Kidney (tissue), 14 donors: ENCODE data around the gene KCNJ11. TPM values are rescaled to one million over a fixed set of nuclear protein-coding genes. Genes with fewer than 3 reads are reported as not detected.

Experiments used
- DNase-seq, 5 donors: peaks; one replicate each; pipeline ENCODE4 v3.0.0-alpha.2; 2013 to 2020
- FAIRE-seq: peaks from 2 replicates; lab custom pipeline; 2012; peaks lifted over from hg19 to GRCh38; lab: Jason Lieb, UNC
- H3K27ac ChIP-seq, 2 donors: one replicate each; pipeline ENCODE4 v1.7.0; 2013; ENCODE audit warnings: low read depth in 2 of 2, low read length in 2 of 2, inconsistent platforms in 1 of 2
- H3K27me3 ChIP-seq: one replicate; pipeline ENCODE4 v1.7.1; 2013; ENCODE audit warnings: low read length, inconsistent platforms; ENCODE audit not compliant: control insufficient read depth, insufficient read depth
- H3K36me3 ChIP-seq, 3 donors: one replicate each; pipeline versions ENCODE4 v1.7.0 to v1.7.1; 2013; ENCODE audit warnings: low read length in 3 of 3, control low read depth in 1 of 3, inconsistent platforms in 1 of 3; ENCODE audit not compliant: insufficient read depth in 3 of 3, control insufficient read depth in 2 of 3
- H3K4me1 ChIP-seq, 3 donors: one replicate each; pipeline versions ENCODE4 v1.7.0 to v1.7.1; 2013; ENCODE audit warnings: low read length in 3 of 3, inconsistent platforms in 1 of 3, low read depth in 1 of 3; ENCODE audit not compliant: control insufficient read depth in 2 of 3, insufficient read depth in 2 of 3
- H3K4me3 ChIP-seq, 3 donors: one replicate each; pipeline versions ENCODE4 v1.7.0 to v1.8.1; 2013; ENCODE audit warnings: low read length in 3 of 3, control low read depth in 1 of 3, inconsistent platforms in 1 of 3
- H3K9ac ChIP-seq, 3 donors: one replicate each; pipeline versions ENCODE4 v1.7.0 to v1.7.1; 2013; ENCODE audit warnings: low read length in 3 of 3, control low read depth in 1 of 3, inconsistent platforms in 1 of 3
- H3K9me3 ChIP-seq, 3 donors: one replicate each; pipeline versions ENCODE4 v1.7.0 to v1.7.1; 2013; ENCODE audit warnings: low read length in 3 of 3, control low read depth in 1 of 3, inconsistent platforms in 1 of 3; ENCODE audit not compliant: control insufficient read depth in 2 of 3, insufficient read depth in 1 of 3
- CTCF ChIP-seq: IDR thresholded peaks from 3 replicates; pipeline ENCODE4 v1.5.1; 2012; ENCODE audit warnings: mild to moderate bottlenecking, moderate library complexity, borderline replicate concordance; ENCODE audit not compliant: insufficient read depth; ENCODE audit errors: extremely low read depth
- intact Hi-C: fragments of 100-400 bp; cut with DNase I; formaldehyde crosslinking; loops from one replicate; pipeline ENCODE4 v1.11.1; 2022
- polyA plus RNA-seq: library from polyadenylated mRNA; stranded (reverse); fragments of 350-450 nt; fragmentation: Illumina TruSeq; extraction: RNeasy Lipid Tissue Mini Kit (QIAGEN cat#74804); gene quantifications from one replicate; pipeline ENCODE4 v1.2.3, GENCODE V29; 2014; ENCODE audit warnings: low read depth, low replicate concordance; ENCODE audit not compliant: insufficient read depth
- total RNA-seq: library from RNA; stranded (reverse); fragmentation: NEBNext Ultra II Directional; extraction: Animal tissue kit (Norgen Biotek cat#: 25700); gene quantifications from one replicate; pipeline ENCODE4 v1.2.1, GENCODE V29; 2021
- donor health status: control.
- donor health status: control.
- donor health status: control.
- donor health status: control.
- donor health status: control.
- donor health status: DM: yes; HTN: yes; CAD: no.
- donor health status: Normal renal cell carcinoma (clear cell type).

The KCNJ11 gene
- total and polyA plus RNA-seq, 2 donors from 2014 or later: 3.6 to 4.8 TPM

DNA sequence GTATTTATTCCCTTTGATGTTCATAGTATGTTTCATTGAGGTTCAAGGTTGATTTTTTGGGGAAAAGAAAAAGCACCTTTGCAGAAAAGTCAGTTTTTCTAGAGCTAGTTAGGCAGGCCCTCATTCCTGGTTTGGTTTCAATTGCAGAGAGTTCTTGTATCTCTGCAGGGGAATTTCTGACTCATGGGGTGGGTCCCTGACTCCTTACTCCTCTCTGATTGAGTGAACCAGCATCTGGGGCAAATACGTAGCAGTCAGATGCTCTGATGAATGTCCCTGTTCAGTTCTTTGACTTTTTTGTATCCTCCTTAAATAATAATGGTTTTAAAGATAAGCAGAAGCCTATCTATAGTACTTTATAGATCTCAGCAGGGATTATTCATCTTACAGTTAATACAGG is 44.6 kb downstream of the KCNJ11 start:
- intact Hi-C loops: no loop called here
- H3K9me3 ChIP-seq: no peaks in the 10 kb centered on the region

GRCh38 chr11:17343257-17343656 is 45.2 kb downstream of the KCNJ11 start:
- DNase-seq (no peak), FAIRE-seq (no peak)
- no peak for TF ChIP-seq CTCF
- Histone ChIP-seq H3K27ac (no peak overlapping the region), H3K36me3 (no peaks in the 10 kb centered on the region), H3K9ac (no peak overlapping the region), H3K27me3 (no peaks in the 10 kb centered on the region), H3K9me3 (no peaks in the 10 kb centered on the region), H3K4me1 (no peaks in the 10 kb centered on the region), H3K4me3 (no peak overlapping the region)
- intact Hi-C loops: no loop called here

More for the DNA sequence above, 44.6 kb downstream of the KCNJ11 start:
- no peak for DNase-seq
- no peaks in the 10 kb centered on the region for H3K27me3 ChIP-seq
- no peak overlapping the region for H3K9ac ChIP-seq
- H3K27ac ChIP-seq: no peak overlapping the region
- FAIRE-seq: no peak
- no peaks in the 10 kb centered on the region for H3K36me3 ChIP-seq
- H3K4me1 ChIP-seq: no peaks in the 10 kb centered on the region
- H3K4me3 ChIP-seq: no peak overlapping the region
- TF ChIP-seq CTCF: no peak

Other genes starting within 250 kb of the KCNJ11 start
- gene PIK3C2A, start 180.7 kb downstream of the KCNJ11 start, total RNA-seq: 107 TPM
- 9.8 TPM for gene PIK3C2A, start 180.7 kb downstream of the KCNJ11 start, polyA plus RNA-seq
- 73.0 TPM for gene NUCB2, start 111.9 kb downstream of the KCNJ11 start, total RNA-seq
- 93.5 TPM for gene NUCB2, start 111.9 kb downstream of the KCNJ11 start, polyA plus RNA-seq
- 4.5 TPM for gene NCR3LG1, start 36.9 kb downstream of the KCNJ11 start, total RNA-seq
- 0.71 TPM for gene NCR3LG1, start 36.9 kb downstream of the KCNJ11 start, polyA plus RNA-seq
- gene ABCC8, start 88.2 kb upstream of the KCNJ11 start, total RNA-seq: 1.3 TPM
- gene ABCC8, start 88.2 kb upstream of the KCNJ11 start, polyA plus RNA-seq: 3.2 TPM
- 38.6 TPM for gene USH1C, start 155.8 kb upstream of the KCNJ11 start, total RNA-seq
- 107 TPM for gene USH1C, start 155.8 kb upstream of the KCNJ11 start, polyA plus RNA-seq
- gene OTOG, start 158.6 kb upstream of the KCNJ11 start, total RNA-seq: 0.06 TPM
- gene OTOG, start 158.6 kb upstream of the KCNJ11 start, polyA plus RNA-seq: not detected